Measurements from ENCODE around the gene MED4. TPM values are rescaled to one million over a fixed set of nuclear protein-coding genes. Genes with fewer than 3 reads are reported as not detected.

MED4 gene
- total RNA-seq, 1 experiment from 2014 or later: 50.6 TPM

DNA sequence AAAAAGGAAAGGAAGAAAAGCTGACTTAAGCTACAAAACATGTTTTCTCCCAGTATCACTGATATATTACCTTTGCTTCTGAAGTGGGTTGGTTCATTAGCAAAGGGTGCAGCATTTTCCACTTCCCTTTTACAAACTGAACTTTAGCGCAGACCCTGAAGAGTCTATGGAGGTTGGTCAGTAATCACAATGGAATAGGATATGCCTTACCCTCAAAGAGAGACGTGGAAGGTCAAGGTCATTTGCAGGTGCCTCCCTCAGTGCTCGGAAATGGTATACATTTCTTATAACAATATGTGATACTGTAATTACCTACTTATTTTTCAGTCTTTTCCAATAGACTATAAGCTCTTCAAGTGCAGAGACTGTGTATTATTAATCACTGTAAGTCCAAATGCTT lies 21.9 kb upstream of the MED4 start:
- no peaks in the 10 kb centered on the region for H4K20me1 ChIP-seq (ENCODE audit: control insufficient read depth, insufficient read depth, insufficient read length)
- WGBS (ENCODE audit: extremely low coverage, insufficient read length, low lambda C conversion rate): no CpG with 5 or more reads among the region's 3 CpGs
- H2AFZ ChIP-seq (ENCODE audit: low read length): no peak overlapping the region
- no peaks in the 10 kb centered on the region for H3K79me2 ChIP-seq (ENCODE audit: insufficient read depth, low read length)
- Mint-ChIP-seq H3K9me3 (no peaks in the 10 kb centered on the region), H3K36me3 (ENCODE audit: insufficient read depth in 1 of 3, low read depth in 3 of 3) (no peaks in the 10 kb centered on the region; a peak in 1 of 7 replicates), H3K4me1 (peaks cover 0 to 2% of the 10 kb centered on the region in 2 experiments; a peak in 1 of 4 replicates), H3K27me3 (ENCODE audit: low read depth) (peaks cover 3% of the 10 kb centered on the region), H3K27ac (no peak overlapping the region), H3K4me3 (no peak overlapping the region)
- no peak overlapping the region for H3K9ac ChIP-seq (ENCODE audit: extremely low read depth, insufficient read length, low read length)
- H3K23me2 ChIP-seq (ENCODE audit: insufficient read length, low read depth, low read length, poor library complexity, severe bottlenecking): no peaks in the 10 kb centered on the region
- H3K27me3 ChIP-seq (ENCODE audit: insufficient read depth, low read length): no peaks in the 10 kb centered on the region
- H2BK12ac ChIP-seq (ENCODE audit: insufficient read length, low read depth, low read length): no peak overlapping the region
- no peak overlapping the region for H3K23ac ChIP-seq (ENCODE audit: insufficient read length, low read depth, low read length)
- no peak overlapping the region for H2BK5ac ChIP-seq (ENCODE audit: insufficient read length, low read length)
- TF ChIP-seq, protein P1, sequence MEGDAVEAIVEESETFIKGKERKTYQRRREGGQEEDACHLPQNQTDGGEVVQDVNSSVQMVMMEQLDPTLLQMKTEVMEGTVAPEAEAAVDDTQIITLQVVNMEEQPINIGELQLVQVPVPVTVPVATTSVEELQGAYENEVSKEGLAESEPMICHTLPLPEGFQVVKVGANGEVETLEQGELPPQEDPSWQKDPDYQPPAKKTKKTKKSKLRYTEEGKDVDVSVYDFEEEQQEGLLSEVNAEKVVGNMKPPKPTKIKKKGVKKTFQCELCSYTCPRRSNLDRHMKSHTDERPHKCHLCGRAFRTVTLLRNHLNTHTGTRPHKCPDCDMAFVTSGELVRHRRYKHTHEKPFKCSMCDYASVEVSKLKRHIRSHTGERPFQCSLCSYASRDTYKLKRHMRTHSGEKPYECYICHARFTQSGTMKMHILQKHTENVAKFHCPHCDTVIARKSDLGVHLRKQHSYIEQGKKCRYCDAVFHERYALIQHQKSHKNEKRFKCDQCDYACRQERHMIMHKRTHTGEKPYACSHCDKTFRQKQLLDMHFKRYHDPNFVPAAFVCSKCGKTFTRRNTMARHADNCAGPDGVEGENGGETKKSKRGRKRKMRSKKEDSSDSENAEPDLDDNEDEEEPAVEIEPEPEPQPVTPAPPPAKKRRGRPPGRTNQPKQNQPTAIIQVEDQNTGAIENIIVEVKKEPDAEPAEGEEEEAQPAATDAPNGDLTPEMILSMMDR (conservative IDR thresholded peaks at IDR 0.05): no peak
- no peak overlapping the region for H4K8ac ChIP-seq (replicated peaks; ENCODE audit: insufficient read length, low read depth, low read length)
- no peak overlapping the region for H4K91ac ChIP-seq (ENCODE audit: insufficient read length, low read depth, low read length)
- no peak overlapping the region for H2BK20ac ChIP-seq (ENCODE audit: low read depth, low read length, poor library complexity, severe bottlenecking)
- H3K79me1 ChIP-seq (ENCODE audit: insufficient read depth, low read depth, low read length, poor library complexity, severe bottlenecking): no peaks in the 10 kb centered on the region
- no peak overlapping the region for H3K4me2 ChIP-seq (ENCODE audit: insufficient read depth, insufficient read length, low read length)
- no peak overlapping the region for H3K27ac ChIP-seq (ENCODE audit: insufficient read length, low read depth, low read length)
- H3K18ac ChIP-seq (ENCODE audit: insufficient read length, low read depth, low read length): no peak overlapping the region
- no peak overlapping the region for H3K14ac ChIP-seq (ENCODE audit: insufficient read depth, low read length)
- no peaks in the 10 kb centered on the region for H3K4me1 ChIP-seq (ENCODE audit: insufficient read depth, low read length)
- H3K56ac ChIP-seq (ENCODE audit: insufficient read length, low read depth, low read length): no peak overlapping the region
- H2AK5ac ChIP-seq (ENCODE audit: insufficient read length, low read length): no peak overlapping the region
- DNase-seq: no peak
- no peak overlapping the region for H4K5ac ChIP-seq (ENCODE audit: insufficient read length, low read depth, low read length)
- H3K4ac ChIP-seq (ENCODE audit: low read depth, low read length): no peak overlapping the region
- no peak overlapping the region for H2BK120ac ChIP-seq (ENCODE audit: low read depth, low read length, poor library complexity, severe bottlenecking)
- no peaks in the 10 kb centered on the region for H3K9me3 ChIP-seq (ENCODE audit: control insufficient read depth, low read depth, low read length)
- H2BK15ac ChIP-seq (ENCODE audit: low read depth, low read length): no peak overlapping the region
- H3T11ph ChIP-seq (ENCODE audit: low read length): no peak overlapping the region
